Parathyroid adenoma (tissue), 2 donors: ENCODE measurements around the gene ETV4.

ENCODE experiments used
- H2AFZ ChIP-seq: fragments of 300-600 bp; sonication (generic); one replicate; pipeline ENCODE4 v1.7.0; 2017; ENCODE audit warnings: antibody characterized with exemption, mild to moderate bottlenecking
- H3K27ac ChIP-seq: fragments of 300-600 bp; sonication (generic); one replicate; pipeline ENCODE4 v1.7.0; 2017
- H3K27me3 ChIP-seq: fragments of 300-600 bp; sonication (generic); one replicate; pipeline ENCODE4 v1.7.0; 2017; ENCODE audit warnings: low read length; ENCODE audit not compliant: control insufficient read depth, insufficient read depth
- H3K36me3 ChIP-seq: fragments of 300-600 bp; sonication (generic); one replicate; pipeline ENCODE4 v1.7.0; 2017; ENCODE audit warnings: low read length; ENCODE audit not compliant: control insufficient read depth, insufficient read depth
- H3K4me1 ChIP-seq: fragments of 300-600 bp; sonication (generic); one replicate; pipeline ENCODE4 v1.7.0; 2017; ENCODE audit warnings: control low read depth
- H3K4me2 ChIP-seq: fragments of 300-600 bp; sonication (generic); one replicate; pipeline ENCODE4 v1.7.0; 2017; ENCODE audit warnings: low read length
- H3K4me3 ChIP-seq: fragments of 300-600 bp; sonication (generic); one replicate; pipeline ENCODE4 v1.7.0; 2017; ENCODE audit warnings: low read depth, low read length
- H3K79me2 ChIP-seq: fragments of 300-600 bp; sonication (generic); one replicate; pipeline ENCODE4 v1.7.0; 2017; ENCODE audit warnings: control low read depth
- H3K9ac ChIP-seq: fragments of 300-600 bp; sonication (generic); one replicate; pipeline ENCODE4 v1.7.0; 2017; ENCODE audit warnings: mild to moderate bottlenecking
- H3K9me3 ChIP-seq: fragments of 300-600 bp; sonication (generic); one replicate; pipeline ENCODE4 v1.7.0; 2017; ENCODE audit warnings: low read length; ENCODE audit not compliant: control insufficient read depth
- TF ChIP-seq, protein P1 (sequence below): fragments of 300-600 bp; sonication (generic); IDR thresholded peaks from one replicate; pipeline ENCODE4 v1.7.0; 2017; ENCODE audit warnings: antibody characterized with exemption, mild to moderate bottlenecking
- donor health status: primary hyperparathyroidism.

ETV4 gene

DNA sequence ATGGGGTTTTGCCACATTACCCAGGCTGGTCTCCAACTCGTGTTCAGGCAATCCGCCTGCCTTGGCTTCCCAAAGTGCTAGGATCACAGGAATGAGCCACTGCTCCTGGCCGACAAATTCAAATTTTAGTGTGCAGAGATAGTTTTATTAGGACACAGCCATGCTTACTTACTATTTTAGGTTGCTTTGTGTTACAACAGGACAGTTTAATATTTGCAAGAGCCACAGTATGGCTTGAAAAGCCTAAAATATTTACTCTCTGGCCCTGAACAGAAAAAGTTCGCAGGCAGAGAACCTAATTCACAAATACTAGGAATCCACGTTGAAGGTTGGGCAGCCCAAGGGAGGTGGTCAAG lies 12.6 kb upstream of the ETV4 start:
- no peak overlapping the region for H3K4me3 ChIP-seq
- no peak overlapping the region for H3K9ac ChIP-seq
- TF ChIP-seq, protein P1, sequence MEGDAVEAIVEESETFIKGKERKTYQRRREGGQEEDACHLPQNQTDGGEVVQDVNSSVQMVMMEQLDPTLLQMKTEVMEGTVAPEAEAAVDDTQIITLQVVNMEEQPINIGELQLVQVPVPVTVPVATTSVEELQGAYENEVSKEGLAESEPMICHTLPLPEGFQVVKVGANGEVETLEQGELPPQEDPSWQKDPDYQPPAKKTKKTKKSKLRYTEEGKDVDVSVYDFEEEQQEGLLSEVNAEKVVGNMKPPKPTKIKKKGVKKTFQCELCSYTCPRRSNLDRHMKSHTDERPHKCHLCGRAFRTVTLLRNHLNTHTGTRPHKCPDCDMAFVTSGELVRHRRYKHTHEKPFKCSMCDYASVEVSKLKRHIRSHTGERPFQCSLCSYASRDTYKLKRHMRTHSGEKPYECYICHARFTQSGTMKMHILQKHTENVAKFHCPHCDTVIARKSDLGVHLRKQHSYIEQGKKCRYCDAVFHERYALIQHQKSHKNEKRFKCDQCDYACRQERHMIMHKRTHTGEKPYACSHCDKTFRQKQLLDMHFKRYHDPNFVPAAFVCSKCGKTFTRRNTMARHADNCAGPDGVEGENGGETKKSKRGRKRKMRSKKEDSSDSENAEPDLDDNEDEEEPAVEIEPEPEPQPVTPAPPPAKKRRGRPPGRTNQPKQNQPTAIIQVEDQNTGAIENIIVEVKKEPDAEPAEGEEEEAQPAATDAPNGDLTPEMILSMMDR = no peak
- no peaks in the 10 kb centered on the region for H3K27me3 ChIP-seq
- H2AFZ ChIP-seq = no peak overlapping the region
- H3K36me3 ChIP-seq = no peaks in the 10 kb centered on the region
- H3K79me2 ChIP-seq = no peaks in the 10 kb centered on the region
- no peak overlapping the region for H3K27ac ChIP-seq
- no peaks in the 10 kb centered on the region for H3K4me1 ChIP-seq
- no peak overlapping the region for H3K4me2 ChIP-seq
- no peaks in the 10 kb centered on the region for H3K9me3 ChIP-seq

DNA sequence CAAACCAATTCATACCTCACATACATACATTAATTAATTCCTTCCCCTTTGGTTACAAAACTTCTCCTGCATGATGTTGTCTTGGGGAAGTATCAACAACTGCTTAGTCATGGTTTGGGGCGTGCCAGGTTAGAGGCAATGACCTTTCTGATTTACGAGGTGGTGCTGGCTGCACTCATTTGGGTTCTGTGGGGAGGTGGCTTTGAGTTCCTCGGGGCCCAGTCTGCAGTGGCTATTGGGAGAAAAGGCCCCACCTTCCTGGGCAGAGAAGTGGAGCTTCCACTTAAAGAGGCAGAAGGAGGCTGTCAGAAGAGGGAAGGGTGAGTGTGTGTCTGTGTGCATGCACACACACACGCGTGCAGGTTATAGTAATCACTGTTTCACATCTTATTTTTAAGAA lies 10.2 kb upstream of the ETV4 start:
- no peak overlapping the region for H3K9ac ChIP-seq
- no peak overlapping the region for H3K4me2 ChIP-seq
- H3K27me3 ChIP-seq = no peaks in the 10 kb centered on the region
- no peak overlapping the region for H3K4me3 ChIP-seq
- no peaks in the 10 kb centered on the region for H3K9me3 ChIP-seq
- no peaks in the 10 kb centered on the region for H3K4me1 ChIP-seq
- TF ChIP-seq, protein P1 = no peak
- no peaks in the 10 kb centered on the region for H3K79me2 ChIP-seq
- no peak overlapping the region for H2AFZ ChIP-seq
- H3K27ac ChIP-seq = no peak overlapping the region
- no peaks in the 10 kb centered on the region for H3K36me3 ChIP-seq

DNA sequence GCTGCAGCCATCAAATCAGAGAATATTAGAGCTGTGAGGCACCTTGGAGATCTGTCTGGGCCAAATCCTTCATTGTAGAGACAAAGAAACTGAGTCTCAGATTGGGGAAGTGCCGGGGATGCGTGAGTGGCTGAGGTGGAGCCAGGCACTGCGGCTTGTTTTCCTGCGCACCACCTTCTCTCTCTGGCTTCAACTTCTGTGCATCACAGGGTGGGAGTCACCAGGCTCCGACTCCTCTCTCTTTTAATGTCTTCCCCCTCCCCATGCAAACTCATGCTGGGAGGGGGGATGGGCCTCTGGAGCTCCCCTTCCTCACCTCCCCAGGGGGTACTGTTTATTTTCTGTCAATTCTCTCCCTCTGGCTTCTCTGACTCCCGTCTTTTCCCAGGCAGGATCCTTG lies 8.7 kb upstream of the ETV4 start:
- Histone ChIP-seq H3K4me1 (no peaks in the 10 kb centered on the region), H3K79me2 (no peaks in the 10 kb centered on the region), H3K27me3 (no peaks in the 10 kb centered on the region), H3K4me3 (no peak overlapping the region), H3K4me2 (no peak overlapping the region), H3K27ac (no peak overlapping the region), H2AFZ (no peak overlapping the region), H3K9ac (no peak overlapping the region), H3K9me3 (no peaks in the 10 kb centered on the region), H3K36me3 (no peaks in the 10 kb centered on the region)
- TF ChIP-seq, protein P1 = no peak

DNA sequence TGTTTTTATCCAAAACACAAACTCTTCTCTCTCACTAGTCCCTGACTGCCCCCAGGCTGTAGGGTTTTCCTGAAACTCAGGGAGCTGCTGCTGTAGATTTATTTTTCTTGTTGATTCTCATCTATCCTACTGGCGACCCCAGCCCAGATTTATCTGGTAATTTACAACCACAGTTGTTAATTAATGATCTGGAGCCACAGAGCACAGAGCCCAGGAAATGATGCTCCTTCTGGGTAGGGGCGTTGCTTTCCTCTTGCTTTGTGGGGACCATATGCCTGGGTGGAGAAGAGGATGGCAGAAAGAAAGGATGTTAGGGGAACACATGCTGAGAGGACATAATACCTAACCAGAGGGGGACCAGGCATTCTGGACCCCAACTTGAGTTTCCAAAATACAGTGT lies 7.4 kb upstream of the ETV4 start:
- no peaks in the 10 kb centered on the region for H3K27me3 ChIP-seq
- no peak overlapping the region for H3K27ac ChIP-seq
- H3K79me2 ChIP-seq = no peaks in the 10 kb centered on the region
- H3K36me3 ChIP-seq = no peaks in the 10 kb centered on the region
- H2AFZ ChIP-seq = no peak overlapping the region
- no peak overlapping the region for H3K4me3 ChIP-seq
- TF ChIP-seq, protein P1 = no peak
- no peaks in the 10 kb centered on the region for H3K4me1 ChIP-seq
- no peaks in the 10 kb centered on the region for H3K9me3 ChIP-seq
- no peak overlapping the region for H3K9ac ChIP-seq
- H3K4me2 ChIP-seq = no peak overlapping the region

DNA sequence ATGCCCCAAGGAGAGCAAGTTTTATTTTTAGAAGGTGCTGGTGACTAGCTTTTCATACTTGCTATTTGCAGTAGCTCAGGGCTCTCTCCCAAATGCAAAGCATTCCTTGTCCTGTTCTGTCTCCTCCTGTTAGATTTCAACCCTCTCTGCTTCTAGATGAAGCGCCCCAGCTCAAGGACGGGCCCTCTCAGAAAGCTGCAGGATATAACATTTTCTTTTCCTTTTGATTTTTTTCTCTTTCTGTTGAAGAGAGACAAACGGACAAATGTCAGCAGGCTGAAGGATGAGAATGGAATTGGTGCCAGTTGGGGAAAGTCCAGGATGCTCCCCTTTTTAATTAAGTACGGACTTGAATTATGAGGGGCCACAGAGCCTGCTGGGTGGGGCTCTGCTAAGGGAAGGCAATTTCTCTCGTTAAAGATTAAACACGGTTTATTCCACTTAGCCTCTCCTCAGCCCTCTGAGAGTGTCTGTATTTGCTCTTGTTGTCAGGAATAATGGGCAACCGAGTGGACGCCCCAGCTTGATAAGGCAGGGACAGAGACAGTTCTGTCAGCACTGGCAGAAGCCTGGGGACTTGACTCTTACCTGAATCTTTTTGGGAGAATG lies 6.2 kb upstream of the ETV4 start:
- no peaks in the 10 kb centered on the region for H3K79me2 ChIP-seq
- H3K9ac ChIP-seq = no peak overlapping the region
- H3K27ac ChIP-seq = no peak overlapping the region
- no peak overlapping the region for H3K4me2 ChIP-seq
- no peaks in the 10 kb centered on the region for H3K4me1 ChIP-seq
- TF ChIP-seq, protein P1 = no peak
- H3K9me3 ChIP-seq = no peaks in the 10 kb centered on the region
- H2AFZ ChIP-seq = no peak overlapping the region
- H3K27me3 ChIP-seq = no peaks in the 10 kb centered on the region
- H3K36me3 ChIP-seq = no peaks in the 10 kb centered on the region
- no peak overlapping the region for H3K4me3 ChIP-seq
